K562 (cell line): ENCODE measurements around the gene TBC1D17. TPM values are rescaled to one million over a fixed set of nuclear protein-coding genes. Genes with fewer than 3 reads are reported as not detected.

ENCODE experiments used
- ATAC-seq: fragments of 200-7000 bp; cut with Tn5 transposase; 3 replicates; pipeline ENCODE4 v1.9.1; 2020; ENCODE audit warnings: moderate library complexity
- BruUV-seq: library from RNA; stranded (reverse); fragments of 400-500 nt; replicated peaks from 2 replicates; lab custom pipeline; 2021; lab: Mats Ljungman, UMichigan
- CTCF ChIA-PET: fragments of 300-600 bp; formaldehyde crosslinking; extraction: SDS; loops from one replicate; lab custom pipeline; 2021; ENCODE audit warnings: low intra/inter-chr PET ratio; lab: Yijun Ruan, JAX
- POLR2A ChIA-PET: fragments of 300-600, 350-650 bp; sonication (Branson Sonifier 250); formaldehyde crosslinking; extraction: SDS; loops from one replicate; lab custom pipeline; 2021; ENCODE audit warnings: antibody characterized with exemption, inconsistent platforms; lab: Yijun Ruan, JAX
- DNase-seq, 4 experiments: peaks; one replicate each; pipeline versions ENCODE4 v3.0.0 to v3.0.0-alpha.2; 2011 to 2018; ENCODE audit warnings: low spot score in 3 of 4, mixed read lengths in 3 of 4; ENCODE audit errors: extremely low read depth in 1 of 4
- FAIRE-seq: peaks from 2 replicates; lab custom pipeline; 2011; peaks lifted over from hg19 to GRCh38; lab: Jason Lieb, UNC
- H2AFZ ChIP-seq: 2 replicates; pipeline ENCODE4 v1.6.0; 2011; ENCODE audit warnings: low read depth, low read length, control low read depth, inconsistent platforms
- H3K27ac ChIP-seq: fragments of 200-600 bp; 3 replicates; pipeline ENCODE4 v1.8.0; 2011; ENCODE audit warnings: low read depth, mild to moderate bottlenecking, control low read depth, inconsistent platforms, low read length, moderate library complexity, mixed read lengths; ENCODE audit errors: extremely low read depth
- H3K27me3 ChIP-seq, 2 experiments: fragments of 300-600 bp in 1 of 2; 2 replicates in 1 of 2; 3 replicates in 1 of 2; pipeline versions ENCODE4 v1.6.0 to v1.8.0; 2011; ENCODE audit warnings: inconsistent platforms in 2 of 2, low read length in 2 of 2, mild to moderate bottlenecking in 1 of 2, mixed read lengths in 1 of 2, moderate library complexity in 1 of 2; ENCODE audit not compliant: control insufficient read depth in 2 of 2, insufficient read depth in 2 of 2
- H3K36me3 ChIP-seq: fragments of 300-600 bp; 3 replicates; pipeline ENCODE4 v1.8.0; 2011; ENCODE audit warnings: mild to moderate bottlenecking, low read length, inconsistent platforms; ENCODE audit not compliant: control insufficient read depth, insufficient read depth
- H3K4me1 ChIP-seq, 2 experiments: fragments of 200-600 bp in 1 of 2; replicated peaks in 1 of 2; 2 replicates in 1 of 2; 3 replicates in 1 of 2; pipeline versions ENCODE4 v1.5.1 to v1.8.0; 2011; ENCODE audit warnings: inconsistent platforms in 2 of 2, low read length in 2 of 2, mild to moderate bottlenecking in 1 of 2, mixed read lengths in 1 of 2, moderate library complexity in 1 of 2; ENCODE audit not compliant: control insufficient read depth in 2 of 2, insufficient read depth in 2 of 2
- H3K4me2 ChIP-seq: 2 replicates; pipeline ENCODE4 v1.6.1; 2011; ENCODE audit warnings: low read length, control low read depth, inconsistent platforms, mixed read lengths; ENCODE audit not compliant: insufficient read depth
- H3K4me3 ChIP-seq: fragments of 200-600 bp; sonication (generic), shearing (Covaris generic); 2 replicates; pipeline ENCODE4 v1.5.1; 2016; ENCODE audit warnings: control low read depth, inconsistent platforms
- H3K79me2 ChIP-seq: fragments of 200-600 bp; 3 replicates; pipeline ENCODE4 v1.8.0; 2011; ENCODE audit warnings: low read length, inconsistent platforms; ENCODE audit not compliant: control insufficient read depth, insufficient read depth
- H3K9ac ChIP-seq, 2 experiments: 2 replicates each; pipeline versions ENCODE4 v1.6.0 to v1.6.1; 2011; ENCODE audit warnings: low read depth in 2 of 2, low read length in 2 of 2, control low read depth in 1 of 2, inconsistent platforms in 1 of 2, mild to moderate bottlenecking in 1 of 2, mixed read lengths in 1 of 2; ENCODE audit not compliant: insufficient read depth in 1 of 2
- H3K9me1 ChIP-seq: one replicate; pipeline ENCODE4 v1.6.0; 2011; ENCODE audit warnings: inconsistent platforms, mild to moderate bottlenecking, low read length, moderate library complexity; ENCODE audit not compliant: control insufficient read depth, insufficient read depth
- H3K9me3 ChIP-seq: replicated peaks from 2 replicates; pipeline ENCODE4 v1.5.1; 2011; ENCODE audit warnings: low read depth, low read length, inconsistent platforms; ENCODE audit not compliant: control insufficient read depth, insufficient read depth
- H4K20me1 ChIP-seq: replicated peaks from 2 replicates; pipeline ENCODE4 v1.6.1; 2011; ENCODE audit warnings: low read length, inconsistent platforms, mixed read lengths; ENCODE audit not compliant: control insufficient read depth, insufficient read depth
- EP400 ChIP-seq: fragments of 450-650 bp; IDR thresholded peaks from 2 replicates; pipeline ENCODE4 v1.6.1; 2017; ENCODE audit warnings: antibody characterized with exemption, mild to moderate bottlenecking, moderate library complexity
- FIP1L1 ChIP-seq: fragments of 200-400 bp; formaldehyde crosslinking; IDR thresholded peaks from 2 replicates; pipeline ENCODE4 v1.6.1; 2018; ENCODE audit warnings: mild to moderate bottlenecking, low read depth, low read length; ENCODE audit not compliant: poor library complexity, severe bottlenecking
- KDM1A ChIP-seq, 2 experiments: fragments of 450-650 bp; IDR thresholded peaks; 2 replicates each; pipeline ENCODE4 v1.6.1; 2016; ENCODE audit warnings: mild to moderate bottlenecking in 2 of 2
- MXI1 ChIP-seq: IDR thresholded peaks from 2 replicates; pipeline ENCODE4 v1.6.1; 2011; ENCODE audit warnings: low read depth, mild to moderate bottlenecking, improper control_type of control experiment, low read length
- POLR2AphosphoS5 ChIP-seq: IDR thresholded peaks from 2 replicates; pipeline ENCODE4 v1.6.1; 2011; ENCODE audit warnings: mild to moderate bottlenecking, low read depth, low read length, moderate library complexity; ENCODE audit not compliant: control insufficient read depth, insufficient read depth
- POLR2G ChIP-seq: fragments of 200-400 bp; formaldehyde crosslinking; IDR thresholded peaks from 2 replicates; pipeline ENCODE4 v1.6.1; 2017; ENCODE audit warnings: low read depth, mild to moderate bottlenecking, antibody characterized with exemption, low read length, moderate library complexity
- POLR2H ChIP-seq: IDR thresholded peaks from 2 replicates; pipeline ENCODE4 v1.6.1; 2016; ENCODE audit warnings: missing genetic modification characterization, low read depth, mild to moderate bottlenecking, control low read depth, missing compliant biosample characterization, moderate library complexity
- SETDB1 ChIP-seq: IDR thresholded peaks from one replicate; pipeline ENCODE4 v1.6.1; 2012; ENCODE audit warnings: low read length, control low read depth, inconsistent platforms
- ZBTB33 ChIP-seq: sonication (generic); formaldehyde crosslinking; IDR thresholded peaks from 2 replicates; pipeline ENCODE4 v1.8.1; 2023; ENCODE audit warnings: mild to moderate bottlenecking, missing genetic modification reagents
- ZNF717 ChIP-seq: fragments of 250-450 bp; sonication (Bioruptor Pico); IDR thresholded peaks from 2 replicates; pipeline ENCODE4 v1.5.0; 2021
- WGBS: fragments of 100-300 bp; shearing (Covaris generic); methylation state at CpG from one replicate; pipeline ENCODE4 v1.1.6; 2016; ENCODE audit warnings: low coverage, mixed read lengths; ENCODE audit not compliant: insufficient coverage; ENCODE audit errors: missing lambda C conversion rate; 5-methylcytosine and 5-hydroxymethylcytosine counted together
- in situ Hi-C: fragments of 300-500 bp; cut with MboI; formaldehyde crosslinking; loops from 4 replicates; pipeline ENCODE4 v1.15.0; 2018; ENCODE audit warnings: inconsistent platforms, mixed read lengths
- intact Hi-C: fragments of 100-400 bp; cut with micrococcal nuclease; formaldehyde crosslinking; loops from 2 replicates; pipeline ENCODE4 v1.14.2; 2022
- polyA plus RNA-seq, 8 experiments: library from polyadenylated mRNA; depleted of rRNA in 4 of 8; stranded (reverse) in 5 of 8; unstranded in 3 of 8; fragments of >200 nt; fragmentation: Nextera tagmentation in 2 of 8; fragmentation: Illumina TruSeq in 1 of 8; extraction: Ambion mirVana in 2 of 8; extraction: Trizol in 1 of 8; gene quantifications; 2 replicates each; pipeline versions ENCODE4 v1.2.1 to v1.2.3, GENCODE V29; 2011 to 2014; ENCODE audit warnings: inconsistent platforms in 1 of 8, missing spikeins in 1 of 8
- total RNA-seq, 7 experiments: library from RNA; depleted of rRNA in 6 of 7; stranded (reverse); fragments of >200 nt in 6 of 7; fragmentation: Illumina TruSeq in 2 of 7; extraction: Trizol in 2 of 7; gene quantifications; 2 replicates each; pipeline versions ENCODE4 v1.2.1 to v1.2.3, GENCODE V29; 2011 to 2021; ENCODE audit warnings: low replicate concordance in 1 of 7

Gene TBC1D17
- total and polyA plus RNA-seq, 9 of the 15 experiments (the other 6 are each of a cell fraction or from before 2014, with no cell fraction given): 0.42 to 16.0 (median 3.8) TPM

GRCh38 chr19:49861107-49861506, 16.4 kb upstream of the TBC1D17 start (continued):
- TF ChIP-seq POLR2AphosphoS5 (peak; percentile 13; the same call in 1 of the 2 replicates), EP400 (no peak), KDM1A (IDR thresholded peaks at IDR 0.05) (no peak), MXI1 (no peak), SETDB1 (no peak), ZNF717 (CRISPR knock-in tag) (no peak)
- TF ChIP-seq, all 486 proteins: peak for 7

- TF ChIP-seq POLR2H (no peak), ZBTB33 (CRISPR knock-in tag) (peak; percentile 96), FIP1L1 (peak; percentile 33), POLR2G (peak; percentile 72)
- H3K36me3 ChIP-seq: peaks cover 81% of the 10 kb centered on the region
- no peak overlapping the region for H3K27ac ChIP-seq
- no peak overlapping the region for H3K4me2 ChIP-seq
- WGBS: 98% methylated on average over 25 of the region's 60 CpGs
- no peak overlapping the region; a peak in 1 of 4 replicates for H3K9ac ChIP-seq
- intact Hi-C loops: no loop called here
- BruUV-seq: no TSS peak
- H3K9me1 ChIP-seq: peaks cover 4% of the 10 kb centered on the region
- no peak overlapping the region for H3K4me3 ChIP-seq
- in situ Hi-C loops: no loop called here
- ChIA-PET CTCF (no interaction called here), POLR2A (interaction anchor here (1.3 kb wide), 1 partner anchor 9 kb away, joined by 6 read pairs; no protein-coding TSS in a partner anchor)
- DNase-seq (no peak), ATAC-seq (no peak), FAIRE-seq (no peak)
- no peaks in the 10 kb centered on the region for H3K9me3 ChIP-seq
- H4K20me1 ChIP-seq: peaks cover 29% of the 10 kb centered on the region; the same call in 1 of the 2 replicates
- peaks cover 35% of the 10 kb centered on the region for H3K79me2 ChIP-seq
- peaks cover 20 to 81% of the 10 kb centered on the region in 2 experiments; a peak in 4 of 5 replicates for H3K4me1 ChIP-seq
- H2AFZ ChIP-seq: no peak overlapping the region
- H3K27me3 ChIP-seq: no peaks in the 10 kb centered on the region
Measured at GRCh38 chr19:49861541-49862378, 15.7 kb upstream of the TBC1D17 start.
